ENCODE results near the gene DNAH14. TPM values are rescaled to one million over a fixed set of nuclear protein-coding genes. Genes with fewer than 3 reads are reported as not detected.

DNAH14 gene
- total and polyA plus RNA-seq, 2 donors (not counting 3 experiments of a cell fraction or from before 2014, with no cell fraction given) = 1.5 to 7.1 TPM

GRCh38 chr1:225242611-225243010 lies 313.1 kb downstream of the DNAH14 start:
- DNase-seq (ENCODE audit: low read depth, low spot score) = no peak

More at GRCh38 chr1:225242611-225243010, 313.1 kb downstream of the DNAH14 start:
- TF ChIP-seq POLR2A (IDR thresholded peaks at IDR 0.05; ENCODE audit: low read depth, low read length) (no peak), MYC (IDR thresholded peaks at IDR 0.05; ENCODE audit: low read depth, low read length) (no peak), JUN (IDR thresholded peaks at IDR 0.05; ENCODE audit: borderline replicate concordance, insufficient read depth, insufficient read length, low read depth) (no peak), GATA2 (IDR thresholded peaks at IDR 0.05; ENCODE audit: insufficient read depth, insufficient read length, low read depth, low read length) (no peak), EZH2 (IDR thresholded peaks at IDR 0.05; ENCODE audit: borderline replicate concordance, low read depth, low read length, severe bottlenecking) (no peak), FOS (IDR thresholded peaks at IDR 0.05; ENCODE audit: borderline replicate concordance, insufficient read depth, low read length) (no peak), CTCF (IDR thresholded peaks at IDR 0.05; ENCODE audit: extremely low read depth in 1 of 2, insufficient read depth in 1 of 2, low read depth in 1 of 2, low read length in 2 of 2) (no peak), POLR2AphosphoS5 (IDR thresholded peaks at IDR 0.05; ENCODE audit: insufficient read depth, low read depth, low read length) (no peak), MAX (IDR thresholded peaks at IDR 0.05; ENCODE audit: insufficient read depth, insufficient read length) (no peak)
- H3K4me2 ChIP-seq (ENCODE audit: insufficient read depth, low read length) = no peak overlapping the region
- H3K9ac ChIP-seq (replicated peaks; ENCODE audit: extremely low read depth, insufficient read depth, low read length) = no peak overlapping the region
- ChIA-PET POLR2A (no interaction called here), CTCF (interaction anchor here (0.9 kb wide), 1 partner anchor 10 kb away, joined by 4 read pairs; no protein-coding TSS in a partner anchor)
- no peaks in the 10 kb centered on the region for H3K79me2 ChIP-seq (ENCODE audit: control insufficient read depth, insufficient read depth, low read length)
- H3K4me1 ChIP-seq (ENCODE audit: control insufficient read depth, extremely low read depth, insufficient read depth, low read length) = no peaks in the 10 kb centered on the region
- no peak overlapping the region for H2AFZ ChIP-seq (ENCODE audit: low read depth, low read length)
- H3K4me3 ChIP-seq (replicated peaks in 1 of 3; ENCODE audit: insufficient read depth in 1 of 3, low read depth in 1 of 3, low read length in 3 of 3) = no peak overlapping the region
- H3K9me1 ChIP-seq (replicated peaks; ENCODE audit: control insufficient read depth, extremely low read depth, insufficient read depth, low read length) = no peaks in the 10 kb centered on the region
- dilution Hi-C loops (cut with MboI; ENCODE audit: extremely low pct_ligation_motif_present, low sequenced_read_pairs) = no loop called here
- no peak for FAIRE-seq
- no peaks in the 10 kb centered on the region for H3K9me3 ChIP-seq (replicated peaks; ENCODE audit: control insufficient read depth, insufficient read depth, low read length)
- BruUV-seq (replicated peaks) = no TSS peak
- no peaks in the 10 kb centered on the region for H4K20me1 ChIP-seq (replicated peaks; ENCODE audit: control insufficient read depth, extremely low read depth, insufficient read depth, low read length)
- no peaks in the 10 kb centered on the region for H3K27me3 ChIP-seq (ENCODE audit: control insufficient read depth in 2 of 2, insufficient read depth in 2 of 2, low read length in 2 of 2)
- no peak overlapping the region for H3K27ac ChIP-seq (ENCODE audit: insufficient read depth, low read depth, low read length)
- H3K36me3 ChIP-seq (ENCODE audit: control insufficient read depth in 2 of 2, extremely low read depth in 1 of 2, insufficient read depth in 2 of 2, low read length in 2 of 2) = no peaks in the 10 kb centered on the region
- intact Hi-C loops (cut with micrococcal nuclease) = no loop called here

Measured in endothelial cell of umbilical vein (primary cell).